ENCODE measurements around the gene CECR2.

The CECR2 gene

DNA sequence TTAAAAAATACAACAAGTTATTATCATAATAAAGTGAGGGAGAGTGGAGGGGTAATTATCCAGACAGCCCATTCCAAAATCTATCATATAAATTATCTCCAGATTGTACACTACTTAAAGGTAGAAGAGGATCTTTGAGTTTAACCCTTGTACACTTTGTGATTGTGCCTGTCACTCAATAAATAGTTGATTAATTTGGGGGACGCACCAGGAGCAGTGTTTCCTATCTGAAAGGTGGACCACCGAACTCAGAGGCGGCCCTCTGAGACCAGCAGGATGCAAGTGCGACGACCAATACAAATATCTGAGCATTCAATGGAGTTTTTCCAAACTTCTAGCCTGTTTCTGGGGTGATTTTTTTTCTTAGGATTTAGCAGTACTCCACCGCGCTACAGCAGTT, 1.1 kb upstream of the CECR2 start:
- no peak for DNase-seq (ENCODE audit: low read depth, low spot score)

DNA sequence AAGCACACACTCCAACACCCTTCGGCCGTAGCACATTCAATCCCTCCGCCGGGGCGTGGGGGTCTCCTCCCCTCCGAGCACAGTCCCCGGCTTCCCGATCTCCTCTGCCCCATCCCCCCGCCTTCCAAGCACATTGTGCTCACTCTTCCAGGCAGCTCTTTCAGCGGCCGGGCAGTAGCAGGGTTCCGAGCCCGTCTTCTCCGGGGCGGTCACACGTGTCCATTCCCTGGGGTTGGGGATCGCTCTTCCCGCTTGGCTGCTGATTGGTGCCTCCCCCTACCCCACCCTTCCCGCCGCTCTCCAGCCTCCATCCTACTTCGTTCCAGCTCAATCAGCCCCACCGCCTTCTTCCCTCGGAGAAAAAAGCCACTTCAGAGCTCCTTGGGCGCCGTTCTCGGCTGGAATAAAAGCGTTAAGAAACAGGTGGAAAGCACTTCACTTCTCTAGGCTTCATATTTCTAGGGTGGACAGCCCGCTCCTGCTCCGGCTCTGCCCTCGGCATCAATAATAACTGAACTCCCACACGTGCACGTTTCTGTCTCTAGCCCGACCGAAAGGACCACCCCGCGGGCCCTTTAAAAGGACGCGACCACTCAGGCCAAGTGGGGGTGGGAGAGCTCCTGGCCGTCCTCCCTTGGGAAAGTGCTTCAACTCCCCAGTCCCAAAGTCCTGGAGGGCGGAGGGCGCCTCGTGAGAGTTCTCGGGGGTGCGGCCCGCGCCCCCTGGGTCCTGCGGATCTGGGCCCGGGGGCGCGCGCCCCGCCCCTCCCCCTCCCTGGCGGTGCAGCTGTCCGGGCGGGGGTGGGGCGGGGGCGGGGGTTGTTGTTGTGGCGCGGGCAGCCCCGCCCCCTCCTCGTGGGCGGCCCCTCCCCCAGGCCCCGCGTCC, 464 bp upstream of the CECR2 start:
- DNase-seq (ENCODE audit: low read depth, low spot score): peak; percentile 55

DNA sequence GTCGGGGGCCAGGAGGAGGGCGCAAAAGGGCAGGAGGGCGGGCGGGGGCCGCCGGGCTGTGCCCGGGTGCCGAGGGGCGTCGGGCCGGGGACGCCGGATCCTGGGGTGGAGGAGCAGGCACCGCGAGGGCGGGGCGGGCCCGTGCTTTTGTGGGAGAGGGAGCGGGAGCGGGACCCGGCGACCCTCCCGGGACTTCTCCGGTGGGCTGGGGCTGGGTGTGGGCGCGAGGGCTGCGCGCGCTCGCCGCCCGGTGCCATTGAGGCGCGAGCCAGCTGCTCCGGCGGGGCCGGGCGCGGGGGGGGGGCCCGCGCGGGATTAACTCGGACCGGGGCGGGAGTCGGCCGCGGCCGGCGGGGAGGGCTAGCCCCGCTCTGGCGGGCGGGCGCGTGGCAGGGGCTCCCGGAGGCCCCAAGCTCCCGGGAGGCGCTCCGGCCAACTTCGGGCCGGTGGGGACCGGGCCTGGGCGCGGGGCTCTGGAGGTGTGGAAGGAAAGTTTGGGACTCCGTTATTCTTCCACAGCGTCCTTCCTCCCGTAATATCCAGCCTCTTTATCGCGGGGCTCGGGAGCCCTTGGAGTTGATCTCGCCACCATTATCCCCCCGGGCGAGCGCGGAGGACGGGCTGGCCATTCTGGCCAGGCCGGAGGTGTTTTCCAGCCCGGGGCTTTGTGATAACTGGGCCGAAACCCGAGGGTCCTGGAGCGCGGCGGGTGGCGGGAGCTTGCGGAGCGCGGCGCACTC, 936 bp downstream of the CECR2 start:
- peak; percentile 36 for DNase-seq (ENCODE audit: low read depth, low spot score)

DNA sequence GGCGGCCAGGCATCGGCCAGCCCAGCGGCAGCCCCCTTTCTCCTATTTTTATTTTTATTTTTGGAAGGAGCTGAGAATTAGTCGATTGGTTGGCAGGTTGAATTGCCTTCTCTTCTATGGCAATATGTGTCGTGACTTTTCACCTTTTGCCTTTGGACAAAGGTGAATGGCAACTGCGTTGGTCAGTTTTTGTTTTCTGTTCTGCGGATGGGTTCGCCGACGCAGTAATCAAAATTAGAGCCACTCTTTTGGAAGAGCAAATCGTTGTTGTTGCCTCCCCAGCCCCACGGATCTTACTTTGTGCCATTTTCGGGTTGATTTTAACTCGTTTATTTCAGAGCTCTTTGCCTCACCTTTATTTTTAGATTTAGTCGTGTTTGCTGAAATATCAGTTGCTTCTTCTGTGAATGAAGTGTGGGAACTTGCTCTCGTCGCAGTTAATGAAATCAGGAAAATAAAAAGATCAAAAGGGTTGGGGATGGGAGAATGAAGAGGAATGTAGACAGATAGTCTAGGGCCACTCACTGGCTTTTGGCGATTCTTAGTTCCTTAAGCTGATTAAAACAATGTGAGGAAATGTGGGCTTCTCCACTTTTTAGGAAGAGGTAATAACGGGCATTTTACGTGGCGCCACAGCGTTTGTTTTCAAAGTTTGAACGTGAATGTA, 1.6 kb downstream of the CECR2 start:
- DNase-seq (ENCODE audit: low read depth, low spot score): peak; percentile 11

DNA sequence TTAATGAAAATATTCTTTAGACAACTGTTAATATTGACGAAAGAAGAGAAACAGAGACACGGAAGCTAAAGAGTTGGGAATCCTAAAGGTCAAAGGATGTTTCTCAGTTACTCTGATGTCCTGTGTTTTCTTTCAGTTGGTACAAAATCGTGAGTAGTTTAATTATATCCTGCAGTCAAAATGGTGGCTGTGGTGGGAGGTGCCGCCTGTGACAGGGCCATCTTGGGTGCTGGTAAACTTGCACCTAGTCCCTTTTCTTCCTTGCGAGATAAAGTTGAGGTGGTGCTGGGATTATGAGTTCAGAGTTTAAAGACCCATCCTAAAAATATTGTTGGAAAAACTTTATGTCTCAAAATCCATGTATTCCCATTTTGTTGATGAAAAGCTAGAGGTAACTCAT, 2.2 kb downstream of the CECR2 start:
- no peak for DNase-seq (ENCODE audit: low read depth, low spot score)

DNA sequence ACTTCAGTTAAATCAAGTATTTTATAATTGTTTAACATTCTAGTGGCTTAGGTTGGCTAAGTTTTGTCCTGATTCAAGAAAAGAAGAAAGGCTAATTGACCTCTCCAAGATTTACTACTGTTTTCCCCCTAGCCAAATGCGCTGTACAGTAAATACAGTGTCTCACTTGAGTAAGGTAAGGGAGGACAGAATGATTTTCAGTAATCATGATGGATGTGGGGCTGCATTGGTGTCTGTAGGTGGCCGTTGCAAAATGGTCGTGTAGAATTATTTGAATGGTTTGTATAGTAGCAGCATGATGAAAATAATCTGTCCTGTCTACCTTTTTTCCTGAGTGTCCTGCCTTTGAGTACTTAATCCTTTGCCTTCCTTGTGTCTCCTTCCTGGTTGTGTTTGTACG, 4.6 kb downstream of the CECR2 start:
- no peak for DNase-seq (ENCODE audit: low read depth, low spot score)

DNA sequence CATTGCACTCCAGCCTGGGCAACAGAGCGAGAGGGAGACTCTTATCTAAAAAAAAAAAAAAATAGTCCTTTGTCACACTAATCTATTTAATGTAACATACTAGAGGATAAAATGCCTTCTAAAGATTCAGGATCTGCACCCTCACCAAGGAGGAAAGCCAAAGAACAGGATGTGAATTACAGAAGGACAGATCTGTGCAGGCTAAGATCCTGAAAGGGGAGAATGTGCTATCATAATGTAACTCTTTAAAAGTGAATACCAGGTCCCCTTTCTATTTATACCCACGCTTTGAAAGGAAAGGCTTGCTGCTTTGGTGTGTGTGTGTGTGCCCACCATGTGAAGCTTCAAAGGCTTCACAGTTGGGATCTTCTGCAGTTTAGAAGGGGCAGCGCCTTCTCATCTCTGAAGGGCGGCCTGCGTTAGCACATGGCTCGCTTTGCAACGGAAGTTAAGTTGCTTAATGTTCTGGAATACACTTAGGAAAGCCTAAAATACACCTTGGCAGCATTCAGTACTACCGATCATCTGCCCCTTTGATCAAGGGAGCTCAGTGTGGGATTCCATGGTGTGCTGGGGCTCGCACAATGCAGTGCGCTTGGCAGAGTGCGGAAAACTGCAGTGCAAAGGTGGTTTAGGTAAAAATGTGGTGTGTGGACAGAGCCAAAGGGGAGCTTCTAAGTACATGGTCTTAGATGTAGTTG, 6.8 kb downstream of the CECR2 start:
- no peak for DNase-seq (ENCODE audit: low read depth, low spot score)

DNA sequence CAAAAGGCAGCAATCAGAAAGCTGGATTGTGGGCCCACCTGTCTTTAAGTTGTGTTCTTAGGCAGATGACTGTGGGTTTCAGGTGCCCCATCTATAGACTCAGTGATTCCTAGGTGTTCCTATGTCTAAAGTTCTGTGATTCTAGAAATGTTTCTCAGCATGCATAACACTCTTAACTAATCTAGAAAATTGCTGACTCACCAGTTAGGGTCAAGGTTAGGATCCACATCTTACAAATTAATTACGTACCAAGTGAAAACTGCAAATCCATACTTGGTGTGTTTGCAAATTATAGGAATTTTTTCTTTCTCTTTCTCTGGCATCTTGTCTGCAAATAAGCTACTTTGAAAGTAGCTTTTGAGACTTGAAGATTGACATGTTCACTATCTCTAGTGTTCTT, 7.7 kb downstream of the CECR2 start:
- no peak for DNase-seq (ENCODE audit: low read depth, low spot score)

DNA sequence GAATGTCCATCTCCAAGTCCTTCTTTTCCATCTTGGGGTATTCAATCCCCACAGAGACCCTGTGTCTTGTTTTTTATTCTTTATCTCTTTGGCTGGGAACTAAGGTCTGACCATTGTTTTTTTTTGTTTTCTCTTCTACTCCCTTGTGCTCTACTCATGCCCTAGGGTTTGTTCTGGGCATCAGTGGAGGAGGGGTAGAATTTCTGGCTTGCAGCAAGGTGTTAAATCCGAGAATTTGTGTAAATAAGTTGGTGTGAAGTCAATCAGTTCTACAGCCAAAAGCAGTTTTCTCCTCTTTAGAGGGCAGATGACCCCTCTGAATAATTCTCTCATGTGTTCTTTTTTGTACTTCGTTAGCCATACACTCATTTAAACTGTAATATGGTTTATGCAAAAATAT, 10.7 kb downstream of the CECR2 start:
- DNase-seq (ENCODE audit: low read depth, low spot score): no peak

DNA sequence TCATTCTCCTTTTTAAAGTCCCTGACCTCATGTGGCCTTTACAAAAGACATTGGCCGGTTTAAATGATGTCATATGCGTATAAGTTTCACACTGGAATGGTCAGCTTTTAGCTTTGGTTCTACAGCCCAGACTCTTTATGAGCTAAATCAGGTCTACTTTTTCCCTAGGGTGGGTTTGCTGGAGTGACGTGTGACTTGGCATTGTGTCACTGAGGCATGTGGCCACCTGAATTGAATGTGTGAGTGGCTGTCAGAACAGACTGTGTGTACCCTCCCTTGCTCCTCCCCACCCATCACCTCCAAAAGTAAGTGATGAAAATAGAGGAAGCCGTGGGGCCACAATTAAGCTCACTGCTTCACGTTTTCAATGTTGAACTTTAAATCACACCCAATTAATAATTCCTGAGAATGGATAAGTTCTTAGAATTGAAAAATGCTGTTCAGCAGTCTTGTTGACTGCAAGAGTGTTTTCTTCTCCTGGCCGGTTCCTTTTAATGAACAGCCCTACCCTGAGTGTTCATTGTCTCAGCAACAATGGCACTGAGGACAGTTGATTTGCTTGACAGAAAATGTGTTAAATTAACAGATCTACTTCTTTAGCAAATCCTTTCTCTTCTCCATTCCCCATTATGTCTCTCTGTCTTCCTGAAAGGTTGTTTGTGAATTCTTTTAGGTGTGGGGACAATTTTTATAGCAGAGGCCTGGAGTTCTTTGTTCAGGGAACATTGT, 11.3 kb downstream of the CECR2 start:
- DNase-seq (ENCODE audit: low read depth, low spot score): no peak

DNA sequence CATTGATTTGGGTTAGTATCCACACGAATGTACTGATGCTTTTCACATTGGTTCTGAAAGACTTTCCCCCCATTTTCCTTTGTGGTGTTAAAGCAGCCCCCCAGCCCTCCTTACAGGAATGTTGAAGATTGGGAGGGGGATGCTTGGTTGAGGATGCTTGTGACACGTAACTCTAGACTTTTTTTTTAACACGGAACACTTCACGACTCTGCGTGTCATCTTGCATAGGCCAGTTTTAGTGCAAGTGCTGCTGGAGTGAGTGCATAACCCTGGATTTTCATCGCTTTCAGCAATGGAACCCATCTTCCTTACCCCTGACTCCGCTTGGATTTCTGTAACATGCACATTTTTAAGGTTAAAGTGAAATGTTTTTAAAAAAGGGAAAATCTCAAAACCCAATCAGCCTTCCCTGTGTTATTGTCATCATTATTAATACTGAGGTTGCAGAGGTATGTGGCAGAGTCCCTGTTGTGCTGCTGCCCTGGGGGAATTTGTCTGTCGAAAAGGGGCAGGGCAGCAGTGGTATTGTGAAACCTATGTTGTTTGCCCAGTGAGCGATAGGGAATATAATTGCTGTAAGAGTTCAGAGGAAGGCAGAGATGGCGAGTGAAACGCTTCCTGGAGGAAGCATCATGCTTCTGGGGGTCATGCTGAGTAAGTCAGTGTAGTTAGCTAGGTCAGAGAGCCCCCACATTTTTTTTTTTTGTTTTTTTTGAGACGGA, 12.1 kb downstream of the CECR2 start:
- no peak for DNase-seq (ENCODE audit: low read depth, low spot score)

DNA sequence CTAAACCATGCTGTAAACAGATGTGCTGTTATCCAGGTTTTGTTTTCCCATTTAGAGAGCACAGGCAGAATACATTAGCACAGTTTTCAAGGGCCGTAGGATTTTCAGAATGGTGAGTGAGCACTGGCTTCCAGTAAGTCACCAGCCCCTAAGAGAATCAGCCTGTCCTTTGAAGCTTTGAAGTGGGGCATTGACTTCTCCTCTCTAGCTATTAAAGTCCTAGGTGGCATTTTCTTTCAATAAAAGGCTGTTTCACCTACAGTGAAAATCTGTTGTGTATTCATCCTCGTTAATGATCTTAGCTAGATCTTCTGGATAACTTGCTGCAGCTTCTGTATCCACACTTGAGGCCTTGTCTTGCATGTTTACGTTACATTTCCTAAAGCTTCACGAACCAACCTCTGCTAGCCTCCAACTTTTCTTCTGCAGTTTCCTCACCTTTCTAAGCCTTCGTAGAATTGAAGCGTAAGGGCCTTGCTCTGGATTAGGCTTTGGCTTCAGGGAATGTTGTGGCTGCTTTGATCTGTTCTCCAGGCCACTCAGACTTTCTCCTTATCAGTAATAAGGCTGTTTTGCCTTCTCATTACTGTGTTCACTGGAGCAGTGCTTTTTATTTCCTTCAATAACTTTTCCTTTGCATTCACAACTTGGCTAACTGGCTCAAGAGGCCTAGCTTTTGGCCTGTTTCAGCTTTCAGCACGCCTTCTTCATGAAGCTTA, 15.5 kb downstream of the CECR2 start:
- DNase-seq (ENCODE audit: low read depth, low spot score): peak; percentile 36

DNA sequence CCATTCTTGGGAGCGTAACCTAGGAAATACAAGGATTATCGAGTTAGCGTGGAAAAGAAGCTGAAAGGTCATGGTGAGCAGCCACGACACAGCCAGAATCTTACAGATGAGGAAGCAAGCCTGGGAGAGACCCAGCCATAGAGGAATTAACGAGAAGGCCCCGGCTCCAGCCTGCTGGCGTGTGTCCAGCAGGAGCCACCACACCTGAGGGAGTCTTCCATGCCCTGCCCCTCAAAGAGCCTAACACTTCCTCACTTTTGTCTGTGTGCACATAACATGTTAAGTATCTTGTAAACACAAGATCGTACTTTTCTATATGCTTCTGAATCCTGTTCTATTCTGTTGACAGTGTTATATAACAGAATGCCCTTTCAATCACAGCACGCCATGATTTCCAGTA, 18.1 kb downstream of the CECR2 start:
- DNase-seq (ENCODE audit: low read depth, low spot score): no peak

DNA sequence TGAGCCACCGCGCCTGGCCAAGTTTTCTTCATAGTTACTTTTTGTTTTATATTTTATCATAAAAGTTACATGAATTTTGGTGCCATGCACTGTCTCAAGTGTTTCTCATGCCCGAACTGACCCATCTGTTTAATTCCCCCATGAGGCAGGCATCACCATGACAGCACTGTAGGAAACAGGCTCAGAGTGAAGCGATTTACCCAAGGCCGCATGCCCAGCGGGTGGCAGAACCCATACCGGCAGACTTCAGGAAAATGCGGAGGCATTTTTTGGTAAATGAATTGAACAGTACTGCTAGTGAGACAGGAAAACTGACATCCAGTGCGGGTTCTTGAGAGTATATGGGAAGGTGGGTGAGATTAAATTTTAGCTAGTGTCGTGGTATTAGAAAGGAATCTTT, 19.0 kb downstream of the CECR2 start:
- no peak for DNase-seq (ENCODE audit: low read depth, low spot score)

DNA sequence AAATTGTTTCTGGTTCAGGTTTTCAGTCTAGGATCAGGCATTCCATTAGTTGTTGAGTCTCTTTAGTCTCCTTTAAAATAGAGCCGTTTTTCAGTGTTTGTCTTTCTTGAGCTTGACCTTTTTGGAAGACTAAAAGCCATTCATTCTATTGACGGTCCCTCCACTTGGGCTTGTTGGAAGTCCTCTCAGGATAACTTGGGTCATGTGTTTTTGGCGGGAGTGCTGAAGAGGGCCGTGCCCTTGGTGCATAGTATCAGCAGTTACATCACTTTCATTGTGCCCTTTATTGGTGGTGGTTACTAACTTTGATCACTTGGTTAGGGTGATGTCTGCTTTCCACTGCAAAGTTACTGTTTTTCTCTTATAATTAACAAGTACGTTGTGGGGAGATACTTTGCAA, 20.8 kb downstream of the CECR2 start:
- no peak for DNase-seq (ENCODE audit: low read depth, low spot score)

DNA sequence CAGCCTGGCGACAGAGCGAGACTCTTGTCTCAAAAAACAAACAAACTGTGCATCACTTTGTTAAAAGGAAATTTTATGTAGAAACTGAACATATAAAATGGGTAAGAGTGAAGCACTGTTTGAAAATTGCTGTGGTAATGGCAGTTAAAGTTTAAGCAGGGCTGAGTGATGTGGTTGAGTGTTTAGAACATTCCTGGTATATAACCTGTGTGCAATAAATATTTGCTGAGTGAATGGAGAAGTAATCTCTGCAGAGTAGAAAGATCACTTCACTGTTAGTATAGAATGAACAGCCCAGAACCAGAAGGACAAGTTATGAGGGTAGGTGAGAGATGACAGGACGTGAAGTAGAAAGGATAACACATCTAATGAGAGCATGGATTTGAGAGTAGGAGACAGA, 27.3 kb downstream of the CECR2 start:
- no peak for DNase-seq (ENCODE audit: low read depth, low spot score)

DNA sequence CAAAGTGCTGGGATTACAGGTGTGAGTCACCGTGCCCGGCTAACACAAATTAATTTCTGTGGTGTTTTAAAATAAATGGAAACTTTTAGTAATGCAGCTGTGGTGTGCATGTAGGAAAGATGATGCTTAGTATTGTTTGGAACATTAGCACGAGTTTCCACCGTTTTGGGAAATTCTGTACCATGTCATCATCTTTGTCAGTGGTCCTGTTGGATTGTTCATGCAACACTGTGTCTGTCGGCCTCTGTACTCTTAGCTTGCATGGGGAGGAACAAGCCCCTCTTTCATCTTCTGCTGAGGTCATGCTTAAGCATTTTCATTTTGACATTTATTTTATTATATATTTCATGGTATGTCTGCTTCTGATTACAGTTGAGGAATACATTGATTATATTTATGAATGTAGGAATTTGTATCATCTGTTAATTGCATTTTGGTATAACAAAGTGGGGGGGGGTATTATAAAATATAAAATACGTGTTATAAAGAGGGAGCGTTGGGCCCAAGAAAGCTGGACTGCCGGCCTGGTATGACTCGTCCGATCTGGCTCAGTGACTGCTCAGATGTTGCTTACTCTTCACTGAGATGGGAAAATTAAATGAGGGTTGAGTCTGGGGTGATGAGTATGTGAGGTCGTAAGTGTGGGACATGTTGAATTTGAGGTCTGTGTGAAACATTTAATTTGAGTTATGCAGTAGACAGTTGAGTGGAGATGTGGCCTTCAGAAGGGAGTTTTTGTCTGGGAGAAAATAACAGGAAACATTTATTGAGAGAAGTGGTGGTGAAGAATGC, 28.7 kb downstream of the CECR2 start:
- DNase-seq (ENCODE audit: low read depth, low spot score): no peak

DNA sequence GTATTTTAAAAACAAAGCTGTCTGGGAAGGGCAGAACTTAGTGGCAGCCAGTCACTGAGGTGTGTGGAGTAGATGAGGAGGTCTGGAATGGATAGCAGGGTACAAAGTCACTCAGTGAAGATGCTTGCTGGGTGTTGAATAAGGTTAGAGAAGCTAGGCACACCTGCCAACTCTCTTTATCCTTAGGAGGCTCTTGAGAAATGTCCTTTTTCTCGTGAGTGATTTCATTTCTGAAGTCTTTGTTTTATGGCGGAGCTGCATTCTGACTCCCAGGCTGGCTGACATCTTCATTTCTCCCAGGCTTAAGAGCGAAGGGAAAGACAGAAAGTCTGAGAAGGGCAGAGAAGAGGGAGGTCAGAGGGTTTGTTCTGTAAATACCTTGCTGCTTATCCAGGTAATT, 31.0 kb downstream of the CECR2 start:
- no peak for DNase-seq (ENCODE audit: low read depth, low spot score)

DNA sequence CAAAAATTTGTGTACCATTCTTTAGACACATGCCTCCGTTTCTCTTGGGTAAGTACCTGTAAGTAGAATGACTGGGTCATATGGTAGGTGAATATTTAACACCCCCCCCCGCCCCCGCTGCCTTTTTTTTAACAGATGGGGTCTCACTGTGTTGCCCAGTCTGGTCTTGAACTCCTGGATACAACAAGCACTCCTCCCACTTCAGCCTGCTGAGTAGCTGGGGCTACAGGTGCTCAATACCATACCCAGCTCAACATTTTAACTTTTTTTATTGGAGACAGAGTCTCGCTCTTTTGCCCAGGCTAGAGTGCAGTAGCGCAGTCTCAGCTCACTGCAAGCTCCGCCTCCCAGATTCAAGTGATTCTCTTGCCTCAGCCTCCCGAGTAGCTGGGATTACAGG, 32.5 kb downstream of the CECR2 start:
- DNase-seq (ENCODE audit: low read depth, low spot score): no peak
